Measurements from ENCODE around the gene ANO6.

Gene ANO6

DNA sequence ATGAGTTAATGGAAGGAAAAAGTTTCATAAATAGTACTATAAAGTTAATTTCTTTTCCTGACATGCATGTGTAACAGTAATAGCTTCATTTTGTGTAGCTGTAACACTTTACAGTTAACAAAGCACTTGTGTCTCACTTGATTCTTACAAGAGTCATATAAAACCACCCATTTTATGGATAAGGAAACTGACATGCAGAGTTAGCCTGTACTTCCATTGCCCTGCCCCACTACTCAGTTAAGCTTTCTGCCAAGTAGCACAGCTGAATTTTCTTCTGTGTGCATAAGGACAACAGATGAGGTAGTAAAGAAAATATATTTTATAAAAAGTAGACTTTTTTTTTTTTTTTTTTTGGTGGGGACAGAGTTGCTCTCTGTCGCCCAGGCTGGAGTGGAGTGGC lies 32.2 kb downstream of the ANO6 start:
- no peak for TF ChIP-seq CTCF (IDR thresholded peaks at IDR 0.05; ENCODE audit: low read depth, low read length, missing control alignments)
- DNase-seq (ENCODE audit: low read depth), result no peak
- H3K4me3 ChIP-seq (ENCODE audit: low read depth, low read length), result no peak overlapping the region

- no peak for DNase-seq (ENCODE audit: low read depth)
- no peak for TF ChIP-seq CTCF (IDR thresholded peaks at IDR 0.05; ENCODE audit: low read depth, low read length, missing control alignments)
Observed at GRCh38 chr12:45254254-45254653, 38.4 kb downstream of the ANO6 start.

DNA sequence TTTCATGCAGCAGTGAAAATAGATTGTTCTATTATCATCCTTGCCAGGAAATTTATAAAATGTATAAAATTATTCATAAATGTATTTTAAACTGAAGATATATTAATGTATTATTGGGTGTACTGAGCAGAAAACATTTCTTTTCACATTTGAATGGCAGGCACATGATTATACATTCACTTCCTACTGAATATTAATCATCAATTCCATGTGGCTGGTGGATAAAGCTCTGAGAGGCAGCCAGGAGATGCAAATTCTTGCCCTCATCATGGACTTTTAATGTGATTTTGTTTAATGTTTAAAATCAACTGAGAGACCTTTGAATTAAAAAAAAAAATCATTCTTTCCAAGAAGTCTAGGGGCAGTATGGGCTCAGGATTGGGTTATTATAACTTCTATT lies 40.8 kb downstream of the ANO6 start:
- no peak for TF ChIP-seq CTCF (IDR thresholded peaks at IDR 0.05; ENCODE audit: low read depth, low read length, missing control alignments)
- no peak overlapping the region for H3K4me3 ChIP-seq (ENCODE audit: low read depth, low read length)
- no peak for DNase-seq (ENCODE audit: low read depth)

More at GRCh38 chr12:45254254-45254653, 38.4 kb downstream of the ANO6 start:
- H3K4me3 ChIP-seq (ENCODE audit: low read depth, low read length), result no peak overlapping the region

DNA sequence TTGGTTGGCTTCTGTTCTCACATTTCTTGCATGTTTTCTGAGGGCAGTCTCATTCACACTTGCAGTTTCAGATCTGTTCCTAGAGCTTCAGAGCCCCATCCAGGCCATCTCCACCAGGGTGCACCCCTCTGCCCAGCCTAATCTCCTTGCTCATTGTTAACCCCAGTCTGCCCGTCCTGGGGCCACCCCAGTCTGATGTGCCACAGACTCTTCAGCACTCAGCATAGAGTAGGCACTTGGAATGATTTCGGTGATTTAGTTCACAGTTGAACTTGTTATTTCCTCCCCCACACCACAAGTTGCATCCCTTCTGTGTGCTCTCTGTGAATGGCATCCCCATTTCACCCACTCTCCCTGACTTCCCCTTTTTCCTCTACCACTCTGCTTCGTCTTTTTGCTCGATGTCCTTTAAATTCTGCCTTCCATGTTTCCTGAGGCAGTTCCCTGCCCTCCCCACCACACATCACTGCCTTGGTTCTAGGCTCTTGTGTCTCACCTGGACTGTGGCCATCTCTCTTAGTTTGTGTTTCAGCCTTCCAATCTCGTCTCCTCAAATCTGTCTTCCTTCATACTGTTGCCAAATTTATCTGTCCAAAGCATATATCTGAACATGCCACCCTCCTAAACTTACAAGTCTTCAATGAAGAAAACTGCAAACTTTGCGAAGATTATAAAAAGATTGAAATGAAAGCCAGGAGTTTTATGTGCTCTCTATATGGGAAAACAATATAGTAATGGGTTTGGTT lies 41.5 kb downstream of the ANO6 start:
- H3K4me3 ChIP-seq (ENCODE audit: low read depth, low read length), result no peak overlapping the region
- TF ChIP-seq CTCF (IDR thresholded peaks at IDR 0.05; ENCODE audit: low read depth, low read length, missing control alignments), result peak; percentile 18
- DNase-seq (ENCODE audit: low read depth), result no peak

- no peak overlapping the region for H3K4me3 ChIP-seq (ENCODE audit: low read depth, low read length)
- DNase-seq (ENCODE audit: low read depth), result no peak
- no peak for TF ChIP-seq CTCF (IDR thresholded peaks at IDR 0.05; ENCODE audit: low read depth, low read length, missing control alignments)
Observed at GRCh38 chr12:45259675-45260074, 43.8 kb downstream of the ANO6 start.

- DNase-seq (ENCODE audit: low read depth), result no peak
- H3K4me3 ChIP-seq (ENCODE audit: low read depth, low read length), result no peak overlapping the region
- TF ChIP-seq CTCF (IDR thresholded peaks at IDR 0.05; ENCODE audit: low read depth, low read length, missing control alignments), result no peak
Observed at GRCh38 chr12:45260104-45260815, 44.4 kb downstream of the ANO6 start.
